ENCODE results near the gene TMEM244. TPM values are rescaled to one million over a fixed set of nuclear protein-coding genes. Genes with fewer than 3 reads are reported as not detected.
A peak's percentile ranks its signal among the peaks of the same experiment; 100 is the strongest.

TMEM244 gene
- total and polyA plus RNA-seq, 9 of the 15 experiments (the other 6 are each of a cell fraction or from before 2014, with no cell fraction given): not detected

DNA sequence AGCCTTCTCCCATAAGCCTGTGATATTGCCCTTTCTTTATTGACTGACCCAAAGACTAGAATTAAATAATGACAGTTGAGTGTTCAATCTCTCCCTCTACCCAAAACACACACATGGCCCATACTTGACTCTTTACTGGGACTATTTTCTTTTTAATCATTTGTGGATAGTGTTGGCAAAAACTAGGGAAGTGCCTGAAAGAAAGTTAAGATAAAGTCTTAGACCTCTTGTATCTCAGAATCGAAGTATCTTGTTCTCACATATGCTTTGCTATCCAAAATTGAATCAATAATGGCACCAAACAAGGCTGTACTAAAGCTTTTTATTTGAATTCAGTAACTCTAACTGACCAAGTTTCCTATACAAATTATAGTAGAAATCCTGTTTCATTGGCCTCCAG, 19.0 kb downstream of the TMEM244 start (continued):
- TF ChIP-seq SPI1 (IDR thresholded peaks at IDR 0.05; ENCODE audit: borderline replicate concordance, low read depth, low read length) (peak; percentile 34; the same call in 1 of the 2 replicates), SMARCE1 (IDR thresholded peaks at IDR 0.05) (peak; percentile 57; the same call in 1 of the 2 replicates), BCL6 (CRISPR knock-in tag; IDR thresholded peaks at IDR 0.05) (no peak), TAL1 (IDR thresholded peaks at IDR 0.05) (peak; percentile 39; the same call in 1 of the 2 replicates), MIER1 (IDR thresholded peaks at IDR 0.05; ENCODE audit: low read depth) (no peak), CCNT2 (IDR thresholded peaks at IDR 0.05; ENCODE audit: borderline replicate concordance, extremely low read depth, insufficient read length, low read depth, low read length) (peak; percentile 63), ARHGAP35 (IDR thresholded peaks at IDR 0.05; ENCODE audit: partially characterized antibody) (no peak), ZNF316 (IDR thresholded peaks at IDR 0.05) (no peak), TBL1XR1 (IDR thresholded peaks at IDR 0.05; ENCODE audit: low read length in 2 of 2) (no peak), ZNF785 (CRISPR knock-in tag; IDR thresholded peaks at IDR 0.05) (no peak), PURB (CRISPR knock-in tag; IDR thresholded peaks at IDR 0.05; ENCODE audit: low read depth) (no peak), ZNF239 (CRISPR knock-in tag; IDR thresholded peaks at IDR 0.05) (0 out of 2 replicates have a peak, but pooled peaks have one; percentile 6), COPS2 (conservative IDR thresholded peaks at IDR 0.05) (no peak), ZNF175 (CRISPR knock-in tag; IDR thresholded peaks at IDR 0.05; ENCODE audit: low read depth) (no peak), CREB1 (IDR thresholded peaks at IDR 0.05) (no peak), CREB1 (CRISPR knock-in tag; IDR thresholded peaks at IDR 0.05) (no peak)
- TF ChIP-seq, protein P1, sequence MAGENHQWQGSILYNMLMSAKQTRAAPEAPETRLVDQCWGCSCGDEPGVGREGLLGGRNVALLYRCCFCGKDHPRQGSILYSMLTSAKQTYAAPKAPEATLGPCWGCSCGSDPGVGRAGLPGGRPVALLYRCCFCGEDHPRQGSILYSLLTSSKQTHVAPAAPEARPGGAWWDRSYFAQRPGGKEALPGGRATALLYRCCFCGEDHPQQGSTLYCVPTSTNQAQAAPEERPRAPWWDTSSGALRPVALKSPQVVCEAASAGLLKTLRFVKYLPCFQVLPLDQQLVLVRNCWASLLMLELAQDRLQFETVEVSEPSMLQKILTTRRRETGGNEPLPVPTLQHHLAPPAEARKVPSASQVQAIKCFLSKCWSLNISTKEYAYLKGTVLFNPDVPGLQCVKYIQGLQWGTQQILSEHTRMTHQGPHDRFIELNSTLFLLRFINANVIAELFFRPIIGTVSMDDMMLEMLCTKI (IDR thresholded peaks at IDR 0.05; ENCODE audit: partially characterized antibody): no peak

All from K562 (cell line).